ENCODE measurements around the gene PID1.

DNA sequence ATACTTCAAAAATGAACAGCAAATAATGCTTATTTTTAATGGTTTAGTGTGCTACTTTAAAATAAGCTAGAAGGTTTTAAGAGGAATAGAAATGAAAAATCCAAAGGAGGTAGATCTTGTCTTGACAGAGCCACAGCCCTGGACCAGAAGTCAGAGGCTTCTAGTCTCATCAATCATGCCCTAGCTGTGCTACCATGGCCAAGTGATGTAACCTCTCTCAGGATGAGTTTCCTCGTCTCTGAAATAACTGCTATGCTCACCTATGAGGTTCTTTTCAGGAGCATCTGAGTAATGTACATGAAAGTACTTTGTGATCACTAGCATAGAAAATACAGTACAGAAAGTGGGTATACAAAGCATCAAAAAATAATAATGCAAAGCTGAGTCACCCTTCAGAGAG lies 248.4 kb downstream of the PID1 start:
- TF ChIP-seq, protein P1, sequence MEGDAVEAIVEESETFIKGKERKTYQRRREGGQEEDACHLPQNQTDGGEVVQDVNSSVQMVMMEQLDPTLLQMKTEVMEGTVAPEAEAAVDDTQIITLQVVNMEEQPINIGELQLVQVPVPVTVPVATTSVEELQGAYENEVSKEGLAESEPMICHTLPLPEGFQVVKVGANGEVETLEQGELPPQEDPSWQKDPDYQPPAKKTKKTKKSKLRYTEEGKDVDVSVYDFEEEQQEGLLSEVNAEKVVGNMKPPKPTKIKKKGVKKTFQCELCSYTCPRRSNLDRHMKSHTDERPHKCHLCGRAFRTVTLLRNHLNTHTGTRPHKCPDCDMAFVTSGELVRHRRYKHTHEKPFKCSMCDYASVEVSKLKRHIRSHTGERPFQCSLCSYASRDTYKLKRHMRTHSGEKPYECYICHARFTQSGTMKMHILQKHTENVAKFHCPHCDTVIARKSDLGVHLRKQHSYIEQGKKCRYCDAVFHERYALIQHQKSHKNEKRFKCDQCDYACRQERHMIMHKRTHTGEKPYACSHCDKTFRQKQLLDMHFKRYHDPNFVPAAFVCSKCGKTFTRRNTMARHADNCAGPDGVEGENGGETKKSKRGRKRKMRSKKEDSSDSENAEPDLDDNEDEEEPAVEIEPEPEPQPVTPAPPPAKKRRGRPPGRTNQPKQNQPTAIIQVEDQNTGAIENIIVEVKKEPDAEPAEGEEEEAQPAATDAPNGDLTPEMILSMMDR (IDR thresholded peaks at IDR 0.05; ENCODE audit: low read length), result no peak
- TF ChIP-seq EZH2 (optimal IDR thresholded peaks at IDR 0.05; ENCODE audit: low read depth, low read length), result no peak
- no peak for TF ChIP-seq EZH2phosphoT487 (IDR thresholded peaks at IDR 0.05; ENCODE audit: low read length)
